HCT116 (cell line): Measurements from ENCODE around the gene DTNB. TPM values are rescaled to one million over a fixed set of nuclear protein-coding genes. Genes with fewer than 3 reads are reported as not detected.

ENCODE experiments used
- ATAC-seq: fragments of 200-7000 bp; cut with Tn5 transposase; 2 replicates; pipeline ENCODE4 v1.9.1; 2020; ENCODE audit warnings: mild to moderate bottlenecking, moderate library complexity
- BruUV-seq: library from RNA; stranded (reverse); fragments of 400-500 nt; replicated peaks from 2 replicates; lab custom pipeline; 2021; lab: Mats Ljungman, UMichigan
- CTCF ChIA-PET: fragments of 300-600 bp; sonication (Branson Sonifier 250); formaldehyde crosslinking; loops from one replicate; lab custom pipeline; 2021; ENCODE audit warnings: antibody characterized with exemption; lab: Charles Lee
- POLR2A ChIA-PET: fragments of 300-600, 350-600 bp; sonication (Branson Sonifier 250); formaldehyde crosslinking; loops from one replicate; lab custom pipeline; 2021; ENCODE audit warnings: antibody characterized with exemption; lab: Charles Lee
- RAD21 ChIA-PET, 2 experiments: fragments of 300-600 bp; sonication (Branson Sonifier 250); formaldehyde crosslinking; loops; one replicate each; lab custom pipeline; 2023; ENCODE audit warnings: low total read pairs in 2 of 2; ENCODE audit not compliant: uncharacterized antibody in 2 of 2, unreplicated experiment in 2 of 2, low non-redundant PET in 1 of 2; lab: Charles Lee
- DNase-seq: peaks from one replicate; pipeline ENCODE4 v3.0.0-alpha.2; 2010; ENCODE audit warnings: low read depth, low spot score
- H2AFZ ChIP-seq: fragments of 200-600 bp; shearing (Covaris generic), sonication (generic); 2 replicates; pipeline ENCODE4 v1.6.1; 2017; ENCODE audit warnings: low read depth, mixed run types, mixed read lengths, antibody characterized with exemption, low read length; ENCODE audit not compliant: poor library complexity, severe bottlenecking
- H3K27ac ChIP-seq: 2 replicates; pipeline ENCODE4 v1.5.1; 2012; ENCODE audit warnings: low read depth, low read length
- H3K27me3 ChIP-seq: fragments of 200-600 bp; sonication (generic); 2 replicates; pipeline ENCODE4 v1.6.1; 2016; ENCODE audit warnings: mixed run types, low read length, mixed read lengths; ENCODE audit not compliant: insufficient read depth
- H3K36me3 ChIP-seq, 2 experiments: fragments of 200-500 bp in 1 of 2; fragments of 200-600 bp in 1 of 2; sonication (Bioruptor generic) in 1 of 2; sonication (generic) in 1 of 2; 2 replicates each; pipeline versions ENCODE4 v1.5.1 to v1.6.1; 2014 to 2016; ENCODE audit warnings: low read length in 2 of 2, inconsistent platforms in 1 of 2, mixed read lengths in 1 of 2, mixed run types in 1 of 2; ENCODE audit not compliant: insufficient read depth in 2 of 2, control insufficient read depth in 1 of 2
- H3K4me1 ChIP-seq, 2 experiments: fragments of 200-600 bp in 1 of 2; sonication (generic) in 1 of 2; 2 replicates each; pipeline versions ENCODE4 v1.5.1 to v1.6.1; 2012 to 2017; ENCODE audit warnings: low read length in 2 of 2, inconsistent platforms in 1 of 2, mild to moderate bottlenecking in 1 of 2, mixed read lengths in 1 of 2, mixed run types in 1 of 2, moderate library complexity in 1 of 2; ENCODE audit not compliant: insufficient read depth in 2 of 2, control insufficient read depth in 1 of 2
- H3K4me2 ChIP-seq: fragments of 200-600 bp; sonication (generic); 2 replicates; pipeline ENCODE4 v1.6.1; 2017; ENCODE audit warnings: mixed run types, low read length, mixed read lengths
- H3K4me3 ChIP-seq, 2 experiments: fragments of 200-600 bp in 1 of 2; sonication (generic) in 1 of 2; replicated peaks in 1 of 2; 2 replicates each; pipeline ENCODE4 v1.5.1; 2011 to 2016; ENCODE audit warnings: low read length in 2 of 2, control low read depth in 1 of 2, low read depth in 1 of 2, mild to moderate bottlenecking in 1 of 2, mixed read lengths in 1 of 2, mixed run types in 1 of 2
- H3K79me2 ChIP-seq: fragments of 200-600 bp; sonication (generic); 2 replicates; pipeline ENCODE4 v1.6.1; 2017; ENCODE audit warnings: mild to moderate bottlenecking, mixed run types, low read length, moderate library complexity, mixed read lengths; ENCODE audit not compliant: insufficient read depth
- H3K9ac ChIP-seq: fragments of 200-600 bp; sonication (generic); 2 replicates; pipeline ENCODE4 v1.6.1; 2016; ENCODE audit warnings: low read length, mixed read lengths
- H3K9me2 ChIP-seq: fragments of 200-600 bp; sonication (generic), shearing (Covaris generic); 2 replicates; pipeline ENCODE4 v1.6.1; 2017; ENCODE audit warnings: mixed run types, mild to moderate bottlenecking, moderate library complexity; ENCODE audit not compliant: insufficient read depth
- H3K9me3 ChIP-seq, 2 experiments: fragments of 200-500 bp in 1 of 2; fragments of 200-600 bp in 1 of 2; sonication (Bioruptor generic) in 1 of 2; sonication (generic) in 1 of 2; 2 replicates each; pipeline ENCODE4 v1.6.1; 2014 to 2017; ENCODE audit warnings: low read length in 2 of 2, mixed read lengths in 2 of 2, inconsistent platforms in 1 of 2, low read depth in 1 of 2, mild to moderate bottlenecking in 1 of 2, mixed run types in 1 of 2, moderate library complexity in 1 of 2; ENCODE audit not compliant: control insufficient read depth in 1 of 2, insufficient read depth in 1 of 2
- H4K20me1 ChIP-seq: fragments of 200-600 bp; sonication (generic), shearing (Covaris generic); 2 replicates; pipeline ENCODE4 v1.6.1; 2017; ENCODE audit warnings: mixed run types, mild to moderate bottlenecking, moderate library complexity; ENCODE audit not compliant: insufficient read depth
- CEBPB ChIP-seq: IDR thresholded peaks from 2 replicates; pipeline ENCODE4 v1.6.1; 2012; ENCODE audit warnings: low read depth
- EGR1 ChIP-seq: IDR thresholded peaks from 2 replicates; pipeline ENCODE4 v1.6.1; 2012; ENCODE audit warnings: low read depth
- ELF1 ChIP-seq: IDR thresholded peaks from 2 replicates; pipeline ENCODE4 v1.6.1; 2012; ENCODE audit warnings: low read depth, borderline replicate concordance
- EZH2phosphoT487 ChIP-seq: fragments of 200-600 bp; IDR thresholded peaks from 2 replicates; pipeline ENCODE4 v1.6.1; 2018; ENCODE audit warnings: antibody characterized with exemption, borderline replicate concordance
- FOSL1 ChIP-seq: IDR thresholded peaks from 2 replicates; pipeline ENCODE4 v1.6.1; 2012; ENCODE audit warnings: low read depth
- JUND ChIP-seq: IDR thresholded peaks from 2 replicates; pipeline ENCODE4 v1.6.1; 2012
- POLR2A ChIP-seq: IDR thresholded peaks from 2 replicates; pipeline ENCODE4 v1.7.0; 2011; ENCODE audit warnings: borderline replicate concordance; ENCODE audit not compliant: insufficient read depth, insufficient read length; ENCODE audit errors: extremely low read depth
- RAD21 ChIP-seq: IDR thresholded peaks from 2 replicates; pipeline ENCODE4 v1.6.1; 2012; ENCODE audit warnings: low read depth, mild to moderate bottlenecking
- SIN3A ChIP-seq: IDR thresholded peaks from 2 replicates; pipeline ENCODE4 v1.6.1; 2012; ENCODE audit warnings: low read depth
- SP1 ChIP-seq: IDR thresholded peaks from 2 replicates; pipeline ENCODE4 v1.6.1; 2012; ENCODE audit warnings: low read depth
- SRF ChIP-seq: IDR thresholded peaks from 2 replicates; pipeline ENCODE4 v1.6.1; 2012; ENCODE audit warnings: low read depth
- TCF7L2 ChIP-seq: IDR thresholded peaks from 2 replicates; pipeline ENCODE4 v1.7.0; 2011; ENCODE audit warnings: borderline replicate concordance, inconsistent platforms; ENCODE audit not compliant: insufficient read depth, insufficient read length; ENCODE audit errors: extremely low read depth
- ZFX ChIP-seq: fragments of 450-650 bp; IDR thresholded peaks from 2 replicates; pipeline ENCODE4 v1.6.1; 2017
- ZNF274 ChIP-seq: fragments of 200-500 bp; sonication (Bioruptor generic); IDR thresholded peaks from 2 replicates; pipeline ENCODE4 v1.6.1; 2014; ENCODE audit warnings: mild to moderate bottlenecking, low read depth, low read length, inconsistent platforms
- intact Hi-C: fragments of 100-400 bp; cut with micrococcal nuclease; formaldehyde crosslinking; loops from 2 replicates; pipeline ENCODE4 v1.10.0; 2022
- total RNA-seq: library from RNA; stranded (reverse); gene quantifications from one replicate; pipeline ENCODE4 v1.2.1, GENCODE V29; 2021; ENCODE audit not compliant: unreplicated experiment
- TF ChIP-seq, protein P1 (sequence below): IDR thresholded peaks from 2 replicates; pipeline ENCODE4 v1.6.1; 2012
- TF ChIP-seq, protein P2 (sequence below): IDR thresholded peaks from 2 replicates; pipeline ENCODE4 v1.6.1; 2011; ENCODE audit warnings: mild to moderate bottlenecking, low read length, moderate library complexity; ENCODE audit not compliant: insufficient replicate concordance; ENCODE audit errors: extremely low read depth
- TF ChIP-seq, protein P3 (sequence below): IDR thresholded peaks from 2 replicates; pipeline ENCODE4 v1.6.1; 2012
- TF ChIP-seq, protein P4 (sequence below), 3 experiments: fragments of 200-600 bp in 1 of 3; sonication (generic) in 1 of 3; IDR thresholded peaks in 2 of 3; conservative IDR thresholded peaks in 1 of 3; 2 replicates each; pipeline ENCODE4 v1.5.1; 2012 to 2017; ENCODE audit warnings: low read depth in 2 of 3, low read length in 2 of 3, antibody characterized with exemption in 1 of 3, borderline replicate concordance in 1 of 3, control low read depth in 1 of 3, mild to moderate bottlenecking in 1 of 3, mixed read lengths in 1 of 3, mixed run types in 1 of 3, moderate library complexity in 1 of 3; ENCODE audit not compliant: insufficient read depth in 1 of 3
- TF ChIP-seq, protein P5 (sequence below): IDR thresholded peaks from 2 replicates; pipeline ENCODE4 v1.6.1; 2012; ENCODE audit warnings: low read depth

The DTNB gene
- total RNA-seq, 1 experiment from 2014 or later: 30.2 TPM

DNA sequence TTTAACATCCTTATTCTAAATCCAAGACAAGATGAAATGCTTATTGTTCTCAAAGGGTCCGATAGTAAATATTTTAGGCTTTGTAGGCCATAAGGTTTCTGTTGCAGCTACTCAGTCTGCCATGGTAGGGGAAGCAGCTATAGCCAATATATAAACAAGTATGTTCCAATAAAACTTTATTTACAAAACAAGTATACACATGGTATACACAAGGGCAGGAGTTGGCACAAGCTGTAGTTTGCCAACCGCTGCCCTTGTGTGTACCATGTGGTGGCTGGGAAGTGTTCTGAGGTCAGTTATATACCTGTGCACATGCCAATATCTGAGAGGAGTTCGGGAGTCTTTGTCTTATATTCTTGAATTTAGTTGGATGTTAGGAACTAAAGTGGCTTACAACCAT lies 205.6 kb downstream of the DTNB start:
- Histone ChIP-seq H3K27me3 (no peaks in the 10 kb centered on the region), H3K4me3 (no peak overlapping the region), H3K27ac (no peak overlapping the region), H3K9me2 (no peaks in the 10 kb centered on the region), H2AFZ (no peak overlapping the region), H3K36me3 (no peaks in the 10 kb centered on the region), H3K4me1 (no peaks in the 10 kb centered on the region), H3K4me2 (no peak overlapping the region), H3K9me3 (no peaks in the 10 kb centered on the region), H3K79me2 (no peaks in the 10 kb centered on the region), H4K20me1 (no peaks in the 10 kb centered on the region), H3K9ac (no peak overlapping the region)
- ChIA-PET RAD21 (no interaction called here), CTCF (no interaction called here), POLR2A (no interaction called here)
- ATAC-seq (no peak), DNase-seq (no peak)
- no peak for TF ChIP-seq RAD21
- no peak for TF ChIP-seq SRF
- no peak for TF ChIP-seq CEBPB
- no peak for TF ChIP-seq TCF7L2
- no peak for TF ChIP-seq SP1
- TF ChIP-seq, protein P1, sequence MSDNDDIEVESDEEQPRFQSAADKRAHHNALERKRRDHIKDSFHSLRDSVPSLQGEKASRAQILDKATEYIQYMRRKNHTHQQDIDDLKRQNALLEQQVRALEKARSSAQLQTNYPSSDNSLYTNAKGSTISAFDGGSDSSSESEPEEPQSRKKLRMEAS: no peak
- TF ChIP-seq SIN3A: no peak
- TF ChIP-seq ZFX: no peak
- TF ChIP-seq, protein P2, sequence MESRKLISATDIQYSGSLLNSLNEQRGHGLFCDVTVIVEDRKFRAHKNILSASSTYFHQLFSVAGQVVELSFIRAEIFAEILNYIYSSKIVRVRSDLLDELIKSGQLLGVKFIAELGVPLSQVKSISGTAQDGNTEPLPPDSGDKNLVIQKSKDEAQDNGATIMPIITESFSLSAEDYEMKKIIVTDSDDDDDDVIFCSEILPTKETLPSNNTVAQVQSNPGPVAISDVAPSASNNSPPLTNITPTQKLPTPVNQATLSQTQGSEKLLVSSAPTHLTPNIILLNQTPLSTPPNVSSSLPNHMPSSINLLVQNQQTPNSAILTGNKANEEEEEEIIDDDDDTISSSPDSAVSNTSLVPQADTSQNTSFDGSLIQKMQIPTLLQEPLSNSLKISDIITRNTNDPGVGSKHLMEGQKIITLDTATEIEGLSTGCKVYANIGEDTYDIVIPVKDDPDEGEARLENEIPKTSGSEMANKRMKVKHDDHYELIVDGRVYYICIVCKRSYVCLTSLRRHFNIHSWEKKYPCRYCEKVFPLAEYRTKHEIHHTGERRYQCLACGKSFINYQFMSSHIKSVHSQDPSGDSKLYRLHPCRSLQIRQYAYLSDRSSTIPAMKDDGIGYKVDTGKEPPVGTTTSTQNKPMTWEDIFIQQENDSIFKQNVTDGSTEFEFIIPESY: no peak
- TF ChIP-seq EGR1: no peak
- no peak for TF ChIP-seq ELF1
- TF ChIP-seq ZNF274: no peak
- TF ChIP-seq, protein P3, sequence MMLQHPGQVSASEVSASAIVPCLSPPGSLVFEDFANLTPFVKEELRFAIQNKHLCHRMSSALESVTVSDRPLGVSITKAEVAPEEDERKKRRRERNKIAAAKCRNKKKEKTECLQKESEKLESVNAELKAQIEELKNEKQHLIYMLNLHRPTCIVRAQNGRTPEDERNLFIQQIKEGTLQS: no peak
- TF ChIP-seq POLR2A: no peak
- TF ChIP-seq JUND: no peak
- TF ChIP-seq EZH2phosphoT487: no peak
- TF ChIP-seq, protein P4, sequence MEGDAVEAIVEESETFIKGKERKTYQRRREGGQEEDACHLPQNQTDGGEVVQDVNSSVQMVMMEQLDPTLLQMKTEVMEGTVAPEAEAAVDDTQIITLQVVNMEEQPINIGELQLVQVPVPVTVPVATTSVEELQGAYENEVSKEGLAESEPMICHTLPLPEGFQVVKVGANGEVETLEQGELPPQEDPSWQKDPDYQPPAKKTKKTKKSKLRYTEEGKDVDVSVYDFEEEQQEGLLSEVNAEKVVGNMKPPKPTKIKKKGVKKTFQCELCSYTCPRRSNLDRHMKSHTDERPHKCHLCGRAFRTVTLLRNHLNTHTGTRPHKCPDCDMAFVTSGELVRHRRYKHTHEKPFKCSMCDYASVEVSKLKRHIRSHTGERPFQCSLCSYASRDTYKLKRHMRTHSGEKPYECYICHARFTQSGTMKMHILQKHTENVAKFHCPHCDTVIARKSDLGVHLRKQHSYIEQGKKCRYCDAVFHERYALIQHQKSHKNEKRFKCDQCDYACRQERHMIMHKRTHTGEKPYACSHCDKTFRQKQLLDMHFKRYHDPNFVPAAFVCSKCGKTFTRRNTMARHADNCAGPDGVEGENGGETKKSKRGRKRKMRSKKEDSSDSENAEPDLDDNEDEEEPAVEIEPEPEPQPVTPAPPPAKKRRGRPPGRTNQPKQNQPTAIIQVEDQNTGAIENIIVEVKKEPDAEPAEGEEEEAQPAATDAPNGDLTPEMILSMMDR (IDR thresholded peaks at IDR 0.05 in 2 of 3, conservative IDR thresholded peaks at IDR 0.05 in 1 of 3; ENCODE audit: borderline replicate concordance in 1 of 3, insufficient read depth in 1 of 3, low read depth in 2 of 3, low read length in 2 of 3): no peak
- TF ChIP-seq, protein P5, sequence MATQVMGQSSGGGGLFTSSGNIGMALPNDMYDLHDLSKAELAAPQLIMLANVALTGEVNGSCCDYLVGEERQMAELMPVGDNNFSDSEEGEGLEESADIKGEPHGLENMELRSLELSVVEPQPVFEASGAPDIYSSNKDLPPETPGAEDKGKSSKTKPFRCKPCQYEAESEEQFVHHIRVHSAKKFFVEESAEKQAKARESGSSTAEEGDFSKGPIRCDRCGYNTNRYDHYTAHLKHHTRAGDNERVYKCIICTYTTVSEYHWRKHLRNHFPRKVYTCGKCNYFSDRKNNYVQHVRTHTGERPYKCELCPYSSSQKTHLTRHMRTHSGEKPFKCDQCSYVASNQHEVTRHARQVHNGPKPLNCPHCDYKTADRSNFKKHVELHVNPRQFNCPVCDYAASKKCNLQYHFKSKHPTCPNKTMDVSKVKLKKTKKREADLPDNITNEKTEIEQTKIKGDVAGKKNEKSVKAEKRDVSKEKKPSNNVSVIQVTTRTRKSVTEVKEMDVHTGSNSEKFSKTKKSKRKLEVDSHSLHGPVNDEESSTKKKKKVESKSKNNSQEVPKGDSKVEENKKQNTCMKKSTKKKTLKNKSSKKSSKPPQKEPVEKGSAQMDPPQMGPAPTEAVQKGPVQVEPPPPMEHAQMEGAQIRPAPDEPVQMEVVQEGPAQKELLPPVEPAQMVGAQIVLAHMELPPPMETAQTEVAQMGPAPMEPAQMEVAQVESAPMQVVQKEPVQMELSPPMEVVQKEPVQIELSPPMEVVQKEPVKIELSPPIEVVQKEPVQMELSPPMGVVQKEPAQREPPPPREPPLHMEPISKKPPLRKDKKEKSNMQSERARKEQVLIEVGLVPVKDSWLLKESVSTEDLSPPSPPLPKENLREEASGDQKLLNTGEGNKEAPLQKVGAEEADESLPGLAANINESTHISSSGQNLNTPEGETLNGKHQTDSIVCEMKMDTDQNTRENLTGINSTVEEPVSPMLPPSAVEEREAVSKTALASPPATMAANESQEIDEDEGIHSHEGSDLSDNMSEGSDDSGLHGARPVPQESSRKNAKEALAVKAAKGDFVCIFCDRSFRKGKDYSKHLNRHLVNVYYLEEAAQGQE: no peak
- TF ChIP-seq FOSL1: no peak
- intact Hi-C loops: no loop called here
- BruUV-seq: no TSS peak
